ENCODE measurements around the gene GJC1. TPM values are rescaled to one million over a fixed set of nuclear protein-coding genes. Genes with fewer than 3 reads are reported as not detected.

The GJC1 gene
- total RNA-seq, 1 donor from 2014 or later, result 0.20 TPM

DNA sequence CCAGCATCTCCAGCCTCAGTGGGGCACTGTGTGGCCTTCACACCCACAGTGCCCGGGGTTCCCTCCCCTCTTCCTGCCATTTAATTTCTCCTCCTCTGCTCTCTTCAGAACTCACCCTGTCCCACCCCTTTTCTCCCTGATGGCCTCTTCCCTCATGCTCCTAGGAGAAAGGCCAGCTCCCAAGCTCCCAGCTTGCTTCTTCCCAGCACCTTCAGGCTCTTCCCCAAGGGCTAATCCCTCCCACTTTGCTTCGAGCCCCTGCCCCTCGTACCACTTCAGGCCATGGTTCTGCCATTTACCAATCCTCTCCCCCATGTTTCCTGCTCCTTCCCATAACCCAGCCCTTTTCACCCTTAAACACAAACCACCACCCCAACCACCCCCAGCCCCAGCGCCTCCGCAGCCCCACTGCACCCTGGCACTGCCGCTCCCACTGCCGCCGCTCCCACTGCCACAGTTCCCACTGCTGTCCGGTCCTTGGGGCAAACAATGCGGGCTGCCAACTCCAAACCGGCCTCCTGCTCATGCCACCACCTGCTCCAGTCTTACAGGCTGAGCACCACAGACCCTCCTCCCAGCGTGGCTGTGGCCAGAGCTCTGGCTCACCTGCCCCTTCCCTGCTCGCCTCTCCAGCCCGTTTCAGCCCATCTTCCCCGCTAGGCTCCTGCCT, 42.7 kb downstream of the GJC1 start:
- Mint-ChIP-seq H3K9me3 (no peaks in the 10 kb centered on the region), H3K27me3 (no peaks in the 10 kb centered on the region), H3K4me3 (no peak overlapping the region), H3K4me1 (no peaks in the 10 kb centered on the region), H3K27ac (no peak overlapping the region), H3K36me3 (ENCODE audit: low read depth) (no peaks in the 10 kb centered on the region)
- DNase-seq (no peak), ATAC-seq (ENCODE audit: low read depth) (no peak)
- ChIA-PET CTCF (no interaction called here), POLR2A (no interaction called here)
- no peak for TF ChIP-seq CTCF (IDR thresholded peaks at IDR 0.05)
- intact Hi-C loops (cut with micrococcal nuclease), result no loop called here

GRCh38 chr17:44786551-44787081, 43.5 kb downstream of the GJC1 start:
- Mint-ChIP-seq H3K4me1 (no peaks in the 10 kb centered on the region), H3K27me3 (peaks cover 4% of the 10 kb centered on the region), H3K4me3 (no peak overlapping the region), H3K27ac (no peak overlapping the region), H3K9me3 (no peaks in the 10 kb centered on the region), H3K36me3 (ENCODE audit: low read depth) (no peaks in the 10 kb centered on the region)
- ATAC-seq (ENCODE audit: low read depth) (no peak), DNase-seq (no peak)
- intact Hi-C loops (cut with micrococcal nuclease), result no loop called here
- ChIA-PET CTCF (no interaction called here), POLR2A (no interaction called here)
- TF ChIP-seq CTCF (IDR thresholded peaks at IDR 0.05), result no peak

GRCh38 chr17:44785921-44786320, 44.2 kb downstream of the GJC1 start:
- intact Hi-C loops (cut with micrococcal nuclease), result no loop called here
- Mint-ChIP-seq H3K9me3 (no peaks in the 10 kb centered on the region), H3K36me3 (ENCODE audit: low read depth) (no peaks in the 10 kb centered on the region), H3K27ac (no peak overlapping the region), H3K27me3 (peaks cover 4% of the 10 kb centered on the region), H3K4me1 (no peaks in the 10 kb centered on the region), H3K4me3 (no peak overlapping the region)
- no peak for DNase-seq
- ChIA-PET CTCF (no interaction called here), POLR2A (no interaction called here)
- TF ChIP-seq CTCF (IDR thresholded peaks at IDR 0.05), result no peak
- no peak for ATAC-seq (ENCODE audit: low read depth)

GRCh38 chr17:44782326-44782850, 47.7 kb downstream of the GJC1 start:
- POLR2A ChIA-PET, result no interaction called here
- CTCF ChIA-PET, result interaction anchor here (6.1 kb wide), 1 partner anchor 82 kb away, joined by 67 read pairs; no protein-coding TSS in a partner anchor
- ATAC-seq (ENCODE audit: low read depth), result no peak
- H3K4me1 Mint-ChIP-seq, result peaks cover 9% of the 10 kb centered on the region
- no peak for TF ChIP-seq CTCF (IDR thresholded peaks at IDR 0.05)
- no peaks in the 10 kb centered on the region for H3K9me3 Mint-ChIP-seq
- H3K4me3 Mint-ChIP-seq, result no peak overlapping the region
- peaks cover 4% of the 10 kb centered on the region for H3K27me3 Mint-ChIP-seq
- DNase-seq, result no peak
- no peak overlapping the region for H3K27ac Mint-ChIP-seq
- intact Hi-C loops (cut with micrococcal nuclease), result no loop called here
- no peaks in the 10 kb centered on the region for H3K36me3 Mint-ChIP-seq (ENCODE audit: low read depth)

- intact Hi-C loops (cut with micrococcal nuclease), result no loop called here
- no peak overlapping the region for H3K27ac Mint-ChIP-seq
- DNase-seq, result no peak
- H3K4me3 Mint-ChIP-seq, result no peak overlapping the region
- TF ChIP-seq CTCF (IDR thresholded peaks at IDR 0.05), result no peak
- H3K27me3 Mint-ChIP-seq, result peaks cover 4% of the 10 kb centered on the region
- no peaks in the 10 kb centered on the region for H3K9me3 Mint-ChIP-seq
- H3K4me1 Mint-ChIP-seq, result peaks cover 9% of the 10 kb centered on the region
- ChIA-PET CTCF (interaction anchor here (1.3 to 6.1 kb wide), 2 partner anchors 22 to 82 kb away, joined by 3 to 67 read pairs; no protein-coding TSS in a partner anchor), POLR2A (no interaction called here)
- no peaks in the 10 kb centered on the region for H3K36me3 Mint-ChIP-seq (ENCODE audit: low read depth)
- no peak for ATAC-seq (ENCODE audit: low read depth)
Measured at GRCh38 chr17:44781551-44782325, 48.3 kb downstream of the GJC1 start.
